ENCODE data around the gene KRT38. TPM values are rescaled to one million over a fixed set of nuclear protein-coding genes. Genes with fewer than 3 reads are reported as not detected.

Gene KRT38
- total RNA-seq, 4 donors from 2014 or later = 1.3 to 1.8 TPM; not detected in 2

DNA sequence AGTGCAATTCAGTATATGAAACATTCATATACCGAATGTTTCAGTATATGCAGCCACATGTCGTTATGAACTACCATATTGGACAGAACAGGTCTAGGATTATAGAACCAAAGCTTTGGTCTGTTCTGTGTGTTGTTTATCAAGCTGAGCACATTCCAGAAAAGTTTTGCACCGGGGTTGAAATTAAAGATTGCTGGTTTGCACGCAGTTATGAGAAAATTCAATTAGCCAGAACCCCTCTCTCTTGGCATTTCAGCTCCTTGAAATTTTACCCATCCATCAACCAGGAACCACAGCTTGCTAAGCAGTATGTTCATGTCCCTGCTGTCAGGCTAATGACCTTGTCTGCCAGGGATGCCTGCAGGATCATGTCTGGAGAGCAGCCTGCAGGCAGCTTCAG, 16.9 kb upstream of the KRT38 start:
- intact Hi-C loops (cut with DNase I; ENCODE audit: low total_unique reads) = no loop called here
- WGBS, 2 donors = 49 to 65% methylated on average over 4 of the region's 4 CpGs
- no peak for TF ChIP-seq POLR2A (IDR thresholded peaks at IDR 0.05)
- TF ChIP-seq, protein P1, sequence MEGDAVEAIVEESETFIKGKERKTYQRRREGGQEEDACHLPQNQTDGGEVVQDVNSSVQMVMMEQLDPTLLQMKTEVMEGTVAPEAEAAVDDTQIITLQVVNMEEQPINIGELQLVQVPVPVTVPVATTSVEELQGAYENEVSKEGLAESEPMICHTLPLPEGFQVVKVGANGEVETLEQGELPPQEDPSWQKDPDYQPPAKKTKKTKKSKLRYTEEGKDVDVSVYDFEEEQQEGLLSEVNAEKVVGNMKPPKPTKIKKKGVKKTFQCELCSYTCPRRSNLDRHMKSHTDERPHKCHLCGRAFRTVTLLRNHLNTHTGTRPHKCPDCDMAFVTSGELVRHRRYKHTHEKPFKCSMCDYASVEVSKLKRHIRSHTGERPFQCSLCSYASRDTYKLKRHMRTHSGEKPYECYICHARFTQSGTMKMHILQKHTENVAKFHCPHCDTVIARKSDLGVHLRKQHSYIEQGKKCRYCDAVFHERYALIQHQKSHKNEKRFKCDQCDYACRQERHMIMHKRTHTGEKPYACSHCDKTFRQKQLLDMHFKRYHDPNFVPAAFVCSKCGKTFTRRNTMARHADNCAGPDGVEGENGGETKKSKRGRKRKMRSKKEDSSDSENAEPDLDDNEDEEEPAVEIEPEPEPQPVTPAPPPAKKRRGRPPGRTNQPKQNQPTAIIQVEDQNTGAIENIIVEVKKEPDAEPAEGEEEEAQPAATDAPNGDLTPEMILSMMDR (IDR thresholded peaks at IDR 0.05) = no peak
- DNase-seq (ENCODE audit: low spot score in 2 of 2) = no peak
- no peak overlapping the region for H3K4me3 ChIP-seq (ENCODE audit: low read depth, poor library complexity, severe bottlenecking)

DNA sequence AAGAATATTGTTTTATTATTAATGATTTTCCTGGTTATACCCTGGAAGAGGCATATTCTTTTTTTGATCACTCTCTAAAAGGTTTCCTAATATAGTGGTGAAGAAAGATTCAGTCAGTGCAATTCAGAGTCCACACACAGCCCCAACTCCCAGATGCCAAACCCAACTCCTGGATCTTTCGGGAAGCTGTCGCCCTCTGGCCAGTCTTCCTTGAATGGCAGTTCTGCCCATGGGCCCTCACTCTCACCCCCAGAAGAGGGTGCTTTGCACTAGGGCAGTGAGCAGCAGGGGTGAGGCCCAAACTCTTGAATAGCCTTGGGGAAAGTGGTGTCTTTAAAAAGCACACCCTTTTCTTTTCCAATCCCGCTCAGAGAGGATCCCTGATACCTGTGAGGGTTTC, 15.4 kb upstream of the KRT38 start:
- WGBS, 2 donors = 54 to 77% methylated on average over 3 of the region's 3 CpGs
- no peak overlapping the region for H3K4me3 ChIP-seq (ENCODE audit: low read depth, poor library complexity, severe bottlenecking)
- no peak for DNase-seq (ENCODE audit: low spot score in 2 of 2)
- TF ChIP-seq, protein P1 (IDR thresholded peaks at IDR 0.05) = no peak
- TF ChIP-seq POLR2A (IDR thresholded peaks at IDR 0.05) = no peak
- intact Hi-C loops (cut with DNase I; ENCODE audit: low total_unique reads) = no loop called here

DNA sequence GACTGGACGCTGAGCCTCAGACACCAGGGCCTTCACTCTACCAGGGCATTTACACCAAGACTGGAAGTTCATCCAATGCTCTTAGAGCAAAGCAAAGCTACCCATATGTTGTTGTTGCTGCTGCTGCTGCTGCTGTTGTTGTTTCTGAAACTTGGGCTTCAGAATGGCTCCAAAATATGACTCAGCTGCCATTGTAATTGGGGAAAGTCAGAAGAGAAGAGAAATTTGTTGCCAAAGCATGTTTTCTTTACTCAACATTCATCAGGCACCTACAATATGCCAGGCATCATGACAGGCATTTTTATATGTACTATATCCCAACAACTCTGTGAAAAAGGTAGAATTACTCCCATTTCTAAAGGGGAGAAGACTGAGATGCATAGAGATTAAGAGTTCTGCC, 14.5 kb upstream of the KRT38 start:
- H3K4me3 ChIP-seq (ENCODE audit: low read depth, poor library complexity, severe bottlenecking) = no peak overlapping the region
- intact Hi-C loops (cut with DNase I; ENCODE audit: low total_unique reads) = no loop called here
- DNase-seq (ENCODE audit: low spot score in 2 of 2) = no peak
- TF ChIP-seq, protein P1 (IDR thresholded peaks at IDR 0.05) = no peak
- no peak for TF ChIP-seq POLR2A (IDR thresholded peaks at IDR 0.05)
- WGBS, 2 donors = 83 to 100% methylated on average over 1 of the region's 1 CpG

DNA sequence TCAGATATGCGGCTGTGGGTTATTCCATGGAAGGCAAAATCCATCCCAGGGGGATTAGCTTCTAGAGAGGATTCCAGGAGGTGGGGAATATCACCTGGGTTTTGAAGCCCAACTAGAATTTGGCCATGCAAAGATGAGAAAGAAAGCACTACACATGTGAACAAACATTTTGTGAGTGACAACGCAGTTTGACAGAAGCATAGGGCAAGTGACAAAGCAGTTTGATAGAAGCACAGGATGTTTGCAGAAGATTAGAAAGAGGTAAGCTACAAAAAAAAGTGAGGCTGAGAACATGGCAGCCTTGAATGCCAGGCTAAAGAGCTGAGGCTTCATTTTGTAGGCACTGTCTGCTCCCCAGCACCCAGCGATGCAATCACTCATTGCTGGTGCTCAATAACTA, 12.3 kb upstream of the KRT38 start:
- DNase-seq (ENCODE audit: low spot score in 2 of 2) = no peak
- 94% methylated on average over 3 of the region's 3 CpGs for WGBS, 2 donors
- no peak overlapping the region for H3K4me3 ChIP-seq (ENCODE audit: low read depth, poor library complexity, severe bottlenecking)
- TF ChIP-seq, protein P1 (IDR thresholded peaks at IDR 0.05) = no peak
- TF ChIP-seq POLR2A (IDR thresholded peaks at IDR 0.05) = no peak
- intact Hi-C loops (cut with DNase I; ENCODE audit: low total_unique reads) = no loop called here

DNA sequence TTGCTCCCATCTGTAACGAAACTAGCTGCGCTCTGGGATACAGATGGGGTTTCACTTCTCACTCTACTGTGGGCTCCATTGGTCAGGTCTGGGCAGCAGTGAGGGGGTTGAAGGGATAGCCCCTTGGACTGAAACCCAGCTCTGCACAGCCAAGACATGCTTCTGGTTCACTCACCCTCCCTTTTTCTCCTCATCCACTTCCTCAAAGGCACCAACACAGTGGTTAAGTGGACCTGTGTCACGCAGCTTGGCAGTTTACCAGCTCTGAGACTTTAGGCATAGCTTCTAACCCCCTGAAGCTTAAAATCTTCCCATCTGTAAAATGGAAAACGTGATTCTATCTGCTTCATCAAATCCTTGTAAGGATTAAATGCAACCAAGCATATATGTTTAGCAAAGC, 11.5 kb upstream of the KRT38 start:
- TF ChIP-seq POLR2A (IDR thresholded peaks at IDR 0.05) = no peak
- TF ChIP-seq, protein P1 (IDR thresholded peaks at IDR 0.05) = no peak
- DNase-seq (ENCODE audit: low spot score in 2 of 2) = no peak
- intact Hi-C loops (cut with DNase I; ENCODE audit: low total_unique reads) = no loop called here
- WGBS, 2 donors = 54 to 55% methylated on average over 4 of the region's 4 CpGs
- no peak overlapping the region for H3K4me3 ChIP-seq (ENCODE audit: low read depth, poor library complexity, severe bottlenecking)

DNA sequence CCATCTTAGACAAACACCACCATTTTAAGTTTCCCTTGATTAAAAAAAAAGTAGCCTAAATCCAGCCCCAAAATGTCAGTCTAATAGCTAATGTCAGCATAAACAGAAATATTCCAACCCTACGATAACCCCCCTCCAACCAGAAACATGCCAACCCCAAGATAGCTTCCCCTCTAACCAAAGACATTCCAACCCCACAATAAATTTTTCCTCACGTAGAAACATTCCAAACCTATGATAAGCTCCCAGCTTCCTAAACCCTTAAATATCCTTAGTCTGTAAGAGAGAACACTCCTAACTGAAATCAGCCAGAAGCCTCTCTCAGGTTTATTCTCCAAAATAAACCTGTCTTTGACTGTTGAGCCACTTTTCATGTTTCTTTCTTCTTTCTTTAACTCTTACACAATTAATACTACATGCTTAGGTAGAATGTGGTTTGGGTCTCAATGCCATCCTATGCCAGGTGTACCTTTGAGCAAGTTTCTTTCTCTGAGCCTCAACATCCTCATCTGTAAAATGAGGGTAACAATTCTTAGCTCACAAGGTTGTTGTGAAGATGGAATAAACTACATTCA, 10.5 kb upstream of the KRT38 start:
- 70 to 76% methylated on average over 2 of the region's 2 CpGs for WGBS, 2 donors
- no peak for DNase-seq (ENCODE audit: low spot score in 2 of 2)
- H3K4me3 ChIP-seq (ENCODE audit: low read depth, poor library complexity, severe bottlenecking) = no peak overlapping the region
- intact Hi-C loops (cut with DNase I; ENCODE audit: low total_unique reads) = no loop called here
- TF ChIP-seq, protein P1 (IDR thresholded peaks at IDR 0.05) = no peak
- no peak for TF ChIP-seq POLR2A (IDR thresholded peaks at IDR 0.05)
